GM12864 (cell line): ENCODE measurements around the gene MGRN1.

Experiments used
- DNase-seq: peaks from one replicate; pipeline ENCODE4 v3.0.0-alpha.2; 2011; ENCODE audit warnings: low read depth
- H3K4me3 ChIP-seq: 2 replicates; pipeline ENCODE4 v1.5.1; 2011; ENCODE audit warnings: mild to moderate bottlenecking, low read depth, low read length, control low read depth
- CTCF ChIP-seq: IDR thresholded peaks from 2 replicates; pipeline ENCODE4 v1.5.1; 2011; ENCODE audit warnings: low read depth, mild to moderate bottlenecking, moderate library complexity, low read length, control low read depth, inconsistent platforms; ENCODE audit errors: missing control alignments

The MGRN1 gene

GRCh38 chr16:4679850-4680636 lies 55.4 kb downstream of the MGRN1 start:
- H3K4me3 ChIP-seq, result no peak overlapping the region
- TF ChIP-seq CTCF, result no peak
- DNase-seq, result no peak

GRCh38 chr16:4680673-4681470 lies 56.2 kb downstream of the MGRN1 start:
- H3K4me3 ChIP-seq, result no peak overlapping the region
- no peak for TF ChIP-seq CTCF
- DNase-seq, result no peak

- no peak for TF ChIP-seq CTCF
- no peak overlapping the region for H3K4me3 ChIP-seq
- no peak for DNase-seq
These were observed 57.0 kb downstream of the MGRN1 start for GRCh38 chr16:4681471-4682083.

- no peak for DNase-seq
- TF ChIP-seq CTCF, result no peak
- no peak overlapping the region for H3K4me3 ChIP-seq
These were observed 57.5 kb downstream of the MGRN1 start for GRCh38 chr16:4682084-4682591.

- H3K4me3 ChIP-seq, result no peak overlapping the region
- no peak for TF ChIP-seq CTCF
- DNase-seq, result no peak
These were observed 58.1 kb downstream of the MGRN1 start for GRCh38 chr16:4682616-4683254.

GRCh38 chr16:4683255-4684057 lies 58.8 kb downstream of the MGRN1 start:
- H3K4me3 ChIP-seq, result no peak overlapping the region
- no peak for DNase-seq
- TF ChIP-seq CTCF, result no peak
